Hematopoietic multipotent progenitor cell treated with erythropoietin and hydrocortisone succinate and interleukin-3 and kit ligand, for 6 days (in vitro differentiated cells): ENCODE measurements around the gene VPS9D1.

ENCODE experiments used
- DNase-seq: peaks from one replicate; pipeline ENCODE4 v3.0.0-alpha.2; 2015

Gene VPS9D1, protein sequence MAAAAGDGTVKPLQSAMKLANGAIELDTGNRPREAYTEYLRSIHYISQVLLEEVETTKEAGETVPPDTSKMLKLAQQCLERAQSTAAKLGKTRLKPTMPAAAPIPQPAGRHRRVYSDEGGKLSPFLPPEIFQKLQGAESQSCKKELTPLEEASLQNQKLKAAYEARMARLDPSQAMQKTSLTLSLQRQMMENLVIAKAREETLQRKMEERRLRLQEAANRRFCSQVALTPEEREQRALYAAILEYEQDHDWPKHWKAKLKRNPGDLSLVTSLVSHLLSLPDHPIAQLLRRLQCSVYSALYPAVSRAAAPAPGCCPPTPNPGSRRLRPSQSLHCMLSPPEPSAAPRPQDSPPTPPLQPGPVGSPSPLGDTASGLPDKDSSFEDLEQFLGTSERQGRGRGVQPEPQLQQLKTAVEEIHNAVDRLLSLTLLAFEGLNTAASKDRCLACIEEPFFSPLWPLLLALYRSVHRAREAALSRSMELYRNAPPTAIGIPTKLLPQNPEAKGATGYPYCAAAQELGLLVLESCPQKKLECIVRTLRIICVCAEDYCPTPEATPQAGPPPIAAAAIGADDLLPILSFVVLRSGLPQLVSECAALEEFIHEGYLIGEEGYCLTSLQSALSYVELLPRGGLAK

DNA sequence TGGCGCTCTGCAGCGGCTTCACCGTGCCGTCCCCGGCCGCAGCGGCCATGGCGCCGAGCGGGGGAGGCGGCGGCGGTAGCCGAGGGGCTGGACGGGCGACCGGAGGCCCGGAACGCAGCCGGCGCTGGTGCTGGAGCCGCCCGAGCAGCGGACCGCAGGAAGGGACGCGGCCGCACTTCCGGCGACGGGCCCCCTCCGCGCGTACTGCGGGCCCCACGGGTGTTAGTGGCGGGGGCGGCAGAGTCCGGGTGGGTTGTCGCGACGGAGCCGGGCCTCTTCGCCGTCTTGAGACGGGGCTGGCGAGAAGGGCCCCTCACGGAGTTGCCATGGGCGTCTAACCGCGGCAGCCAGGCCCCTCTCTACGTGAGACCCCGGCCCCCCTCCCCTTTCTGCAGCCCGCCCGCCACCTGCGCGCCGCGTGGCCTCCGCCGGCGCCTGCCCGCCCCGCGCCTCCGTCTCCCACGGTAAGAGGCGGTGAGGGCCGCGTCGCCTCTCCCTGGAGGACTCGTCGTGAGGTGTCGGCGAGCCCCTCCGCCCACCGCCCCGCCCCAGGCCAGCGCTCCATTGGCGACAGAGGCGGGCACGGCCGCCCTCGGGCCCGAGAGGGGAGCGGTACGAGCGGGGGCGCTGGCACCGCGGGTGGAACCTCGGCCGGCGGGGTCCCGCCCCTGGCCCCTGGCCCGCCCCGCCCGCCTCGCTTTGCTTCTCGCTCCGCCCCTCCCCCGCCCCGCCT is at the start of gene VPS9D1, which contains the start of gene ZNF276:
TSS of gene VPS9D1 (minus strand) at position 86 of the 733 bp plus-strand sequence. CDS start at position 49, 37 bp downstream.
TSS of gene ZNF276 (plus strand) at position 725 of the 733 bp plus-strand sequence. CDS start 104 bp downstream, outside the sequence.
- DNase-seq = peak; percentile 93

DNA sequence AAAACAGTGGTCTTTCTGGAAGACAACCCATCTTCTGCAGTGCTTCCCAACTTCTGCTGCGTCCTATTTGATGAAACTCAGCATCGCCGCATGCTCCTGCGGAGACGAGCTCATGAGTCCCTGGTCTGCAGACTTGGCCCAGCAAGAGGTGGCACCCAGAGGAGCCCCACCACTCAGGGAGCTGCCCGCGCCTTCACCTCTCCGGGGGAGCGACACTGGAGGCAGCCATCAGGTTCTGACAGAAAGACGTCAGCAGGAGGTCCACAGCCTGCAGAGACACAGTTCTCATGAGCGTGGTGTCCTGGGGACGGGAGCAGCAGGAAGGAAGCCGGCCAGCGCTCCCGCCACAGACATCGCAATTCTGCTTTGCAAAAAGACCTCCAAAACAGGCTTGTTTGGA is 49.7 kb upstream of the VPS9D1 start:
- DNase-seq = no peak

DNA sequence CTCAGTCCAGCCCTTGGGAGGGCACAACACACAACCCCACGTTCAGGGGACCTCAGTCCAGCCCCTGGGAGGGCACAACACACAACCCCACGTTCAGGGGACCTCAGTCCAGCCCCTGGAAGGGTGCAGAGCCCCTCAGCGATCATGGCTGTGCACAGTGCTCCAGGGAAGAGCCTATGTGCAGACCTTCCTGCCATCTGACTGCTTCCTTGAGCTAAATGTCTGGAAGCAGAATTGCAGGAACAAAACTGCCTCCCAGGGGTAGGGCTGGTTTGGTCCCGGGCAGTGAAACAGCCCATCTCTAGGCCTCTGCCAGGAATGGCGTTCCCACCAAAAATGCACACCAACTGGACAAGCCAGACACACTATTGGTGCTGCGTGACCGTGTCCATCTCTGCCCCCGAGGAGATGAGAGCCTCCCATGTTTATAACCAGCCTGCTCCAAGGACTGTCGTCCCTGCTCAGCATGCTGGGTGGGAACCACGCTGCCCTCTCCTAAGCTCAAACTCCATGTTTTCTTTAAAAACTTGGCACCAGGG is 44.7 kb upstream of the VPS9D1 start:
- no peak for DNase-seq

DNA sequence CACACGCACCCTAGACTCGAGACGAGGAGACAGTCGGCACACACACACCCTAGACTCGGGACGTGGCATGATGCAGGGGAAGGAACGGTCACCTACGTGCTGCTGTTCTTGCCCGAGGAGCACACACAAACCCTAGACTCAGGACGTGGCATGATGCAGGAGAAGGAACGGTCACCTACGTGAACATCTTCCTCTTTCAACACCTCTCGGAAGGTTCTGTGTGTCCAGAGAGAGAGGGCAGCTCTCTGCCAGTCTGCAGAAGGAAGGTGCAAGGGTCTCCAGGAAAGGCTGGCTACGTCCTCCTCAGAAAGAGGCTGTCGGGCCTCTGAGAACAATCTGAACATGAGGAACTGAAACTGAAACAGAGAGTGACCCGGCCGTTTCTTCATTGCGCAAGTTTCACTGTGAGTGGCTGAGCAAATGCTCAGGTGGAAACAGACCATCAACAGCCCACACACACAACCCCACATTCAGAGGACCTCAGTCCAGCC is 44.1 kb upstream of the VPS9D1 start:
- peak; percentile 81 for DNase-seq

DNA sequence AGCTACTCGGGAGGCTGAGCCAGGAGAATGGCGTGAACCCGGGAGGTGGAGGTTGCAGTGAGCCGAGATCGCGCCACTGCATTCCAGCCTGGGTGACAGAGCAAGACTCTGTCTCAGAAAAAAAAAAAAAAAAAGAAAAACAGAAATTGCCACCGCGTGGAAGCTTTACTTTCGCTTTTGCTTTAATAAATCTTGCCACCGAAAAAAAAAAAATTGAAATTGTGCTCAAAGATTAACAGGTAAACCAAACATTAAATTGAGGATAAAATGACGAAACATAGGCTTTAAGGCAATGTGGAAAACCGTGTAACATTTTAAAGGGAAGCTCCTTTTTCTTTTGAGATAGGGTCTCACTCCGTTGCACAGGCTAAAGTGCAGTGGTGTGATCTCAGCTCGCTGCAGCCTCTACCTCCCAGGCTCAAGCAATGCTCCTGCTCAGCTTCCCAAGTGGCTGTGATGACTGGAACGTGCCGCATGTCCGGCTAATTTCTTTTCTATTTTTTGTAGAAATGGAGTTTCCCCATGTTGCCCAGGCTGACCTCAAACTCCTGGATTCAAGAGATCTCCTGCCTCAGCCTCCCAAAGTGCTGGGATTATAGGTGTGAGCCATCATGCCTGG is 40.7 kb upstream of the VPS9D1 start:
- DNase-seq = peak; percentile 24

DNA sequence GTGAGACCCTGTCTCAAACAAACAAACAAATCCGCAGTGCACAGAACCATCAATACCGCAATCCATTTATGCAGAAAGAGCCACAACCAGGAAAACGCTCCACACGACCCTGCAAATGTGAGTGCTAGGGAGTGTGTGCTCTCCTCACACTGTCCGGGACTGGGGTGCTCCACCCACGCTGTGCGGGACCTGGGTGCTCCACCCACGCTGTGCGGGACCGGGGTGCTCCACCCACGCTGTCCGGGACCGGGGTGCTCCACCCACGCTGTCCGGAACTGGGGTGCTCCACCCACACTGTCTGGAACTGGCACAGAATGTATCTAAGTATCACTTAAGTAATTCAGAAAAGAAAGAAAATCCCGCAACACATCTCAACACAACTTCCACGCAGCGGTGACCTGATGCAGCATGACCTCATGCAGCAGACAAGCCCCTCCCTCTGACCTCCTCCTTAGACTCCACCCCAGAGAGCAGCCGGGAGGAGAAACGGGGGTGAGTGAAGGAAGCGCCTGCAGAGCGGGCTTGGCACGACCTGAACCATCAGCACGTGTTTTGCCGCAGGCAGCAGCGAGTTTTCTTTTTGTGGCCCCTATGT is 39.1 kb upstream of the VPS9D1 start:
- peak; percentile 32 for DNase-seq

DNA sequence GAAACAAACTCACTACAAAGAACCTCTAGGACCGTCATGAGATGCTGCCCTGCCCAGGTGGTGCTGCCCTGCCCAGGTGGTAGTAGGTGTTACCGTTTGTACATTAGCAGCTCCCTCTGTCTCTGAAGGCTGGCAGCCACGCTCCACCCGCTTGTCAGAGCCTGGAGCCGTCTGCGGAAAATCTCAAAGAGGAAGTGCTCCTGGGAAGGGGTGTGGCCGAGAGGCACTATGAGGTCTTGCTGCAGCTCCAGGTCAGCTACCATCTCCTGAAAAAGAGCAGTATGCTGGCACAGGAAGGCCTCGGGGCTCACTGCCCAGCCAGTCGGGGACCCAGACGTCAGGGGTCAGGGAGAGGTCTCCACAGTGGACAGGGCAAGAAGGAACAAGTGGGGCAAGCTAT is 28.9 kb upstream of the VPS9D1 start:
- DNase-seq = peak; percentile 63

DNA sequence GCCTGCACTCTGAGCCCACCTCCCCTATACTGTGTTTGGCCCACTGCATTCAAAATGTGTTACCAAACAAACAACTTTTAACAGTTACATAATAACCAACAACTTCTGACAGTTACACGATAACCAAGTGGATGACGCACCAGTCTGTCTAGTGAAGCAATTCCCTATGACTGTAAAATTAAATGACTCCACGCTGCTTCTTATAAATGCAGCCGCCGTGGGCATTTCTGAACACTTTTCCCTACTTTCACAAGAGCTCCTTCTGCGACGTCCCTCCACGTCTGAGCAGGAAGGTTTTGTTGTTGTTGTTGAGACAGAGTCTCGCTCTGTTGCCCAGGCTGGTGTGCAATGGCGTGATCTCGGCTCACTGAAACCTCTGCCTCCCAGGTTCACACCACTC is 28.2 kb upstream of the VPS9D1 start:
- DNase-seq = no peak

DNA sequence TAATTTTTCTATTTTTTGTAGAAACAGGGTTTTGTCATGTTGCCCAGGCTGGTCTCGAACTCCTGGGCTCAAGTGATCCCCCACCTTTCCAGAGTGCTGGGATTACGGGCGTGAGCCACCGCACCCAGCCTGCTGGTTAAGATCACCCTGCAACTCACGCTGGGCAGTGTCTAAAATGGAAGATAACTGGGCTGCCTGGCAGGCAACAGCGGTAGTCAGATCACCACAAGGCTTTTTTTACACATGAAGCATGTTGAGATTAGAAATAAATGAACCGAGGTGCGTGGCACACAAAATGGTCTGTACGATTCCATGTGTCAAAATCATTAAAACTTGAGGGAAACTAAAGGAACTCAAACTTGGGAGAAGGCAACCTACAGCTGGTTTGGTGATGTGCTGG is 27.4 kb upstream of the VPS9D1 start:
- peak; percentile 70 for DNase-seq

DNA sequence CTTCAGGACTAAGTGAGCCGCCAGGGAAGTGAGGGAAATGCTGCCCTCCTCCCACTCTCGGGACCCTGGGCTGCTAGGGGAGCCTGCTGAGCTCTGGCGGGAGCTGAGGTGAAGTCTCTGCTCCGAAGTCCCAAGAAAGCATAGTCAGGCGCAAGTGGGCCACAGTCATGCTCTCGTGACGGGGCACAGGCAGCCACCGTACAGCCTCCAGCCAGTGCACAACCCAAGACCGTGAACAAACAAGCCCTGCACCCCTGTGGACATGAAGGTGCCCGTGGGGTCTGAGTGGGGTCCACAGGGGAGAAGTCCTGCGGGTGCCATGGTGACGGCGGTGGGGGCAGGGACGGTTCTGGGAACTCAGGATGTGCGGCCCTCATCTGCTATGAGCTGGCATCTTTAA is 25.3 kb upstream of the VPS9D1 start:
- no peak for DNase-seq

DNA sequence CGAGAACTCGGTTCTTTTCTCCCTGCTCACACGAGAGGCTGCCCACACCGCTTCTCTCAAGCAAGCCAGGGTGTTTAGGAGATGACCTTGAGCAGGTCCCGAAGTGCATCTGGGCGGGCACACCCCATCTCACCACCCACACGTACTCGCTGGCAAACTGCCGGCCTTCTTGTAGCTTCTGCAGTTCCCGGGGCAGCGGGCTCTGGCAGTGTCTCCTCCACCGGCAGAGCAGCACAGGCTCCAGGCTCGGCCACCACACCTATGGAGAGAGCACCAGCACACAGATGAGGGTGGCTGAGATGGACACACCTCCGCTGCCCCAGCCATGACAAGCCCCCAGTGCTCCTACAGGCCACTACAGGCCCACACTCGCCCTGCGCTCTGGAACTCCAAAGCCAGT is 24.1 kb upstream of the VPS9D1 start:
- DNase-seq = no peak

DNA sequence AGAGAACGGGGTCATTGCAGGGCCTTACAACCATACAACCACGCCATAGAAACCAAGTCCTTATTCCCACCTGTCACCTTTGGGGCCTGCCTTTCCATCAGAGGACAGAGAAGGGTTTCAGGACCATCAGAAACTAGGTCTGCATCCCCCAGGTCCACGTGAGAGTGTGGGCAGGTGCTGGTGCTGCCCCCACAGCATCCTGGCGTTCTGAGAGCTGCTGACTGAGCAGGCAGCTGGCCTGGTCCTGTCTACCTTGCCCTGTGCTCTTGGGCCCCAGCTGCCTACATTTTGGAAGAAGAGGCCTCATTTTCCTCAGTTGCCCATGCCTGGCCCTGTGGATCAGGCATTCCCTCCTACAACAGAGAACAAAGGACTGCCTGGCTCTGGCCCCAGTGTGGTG is 22.2 kb upstream of the VPS9D1 start:
- no peak for DNase-seq

DNA sequence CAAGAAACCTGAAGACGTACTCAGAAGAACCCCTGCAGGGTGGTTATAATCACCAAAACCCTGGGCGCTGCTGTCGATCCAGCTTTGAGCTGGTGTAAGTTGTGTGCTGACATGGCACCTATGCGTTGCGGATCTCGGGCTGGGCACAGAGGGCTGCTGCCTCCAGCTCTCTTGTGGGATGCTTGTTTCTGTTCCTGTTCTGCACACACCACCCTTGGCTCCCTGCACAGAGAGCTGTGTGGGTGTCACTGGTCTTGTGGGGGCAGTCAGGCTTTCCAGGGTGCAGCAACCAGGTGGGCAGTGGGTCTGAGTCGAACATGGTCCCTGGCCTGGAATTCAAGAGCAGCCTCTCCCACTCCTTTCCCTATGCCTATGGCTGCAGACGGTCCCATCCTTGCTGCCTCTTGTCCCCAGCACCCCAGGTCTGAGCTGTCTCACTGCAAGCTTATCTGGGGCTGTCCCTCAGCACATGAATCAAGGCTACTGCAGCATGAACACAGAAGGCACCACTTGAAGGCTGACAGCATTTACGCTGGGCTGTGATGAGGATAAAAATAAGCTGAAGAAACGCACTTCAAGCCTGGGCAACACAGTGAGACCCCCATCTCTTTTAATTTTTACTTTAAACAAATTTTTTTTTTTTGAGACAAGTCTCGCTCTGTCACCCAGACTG is 20.8 kb upstream of the VPS9D1 start:
- no peak for DNase-seq

DNA sequence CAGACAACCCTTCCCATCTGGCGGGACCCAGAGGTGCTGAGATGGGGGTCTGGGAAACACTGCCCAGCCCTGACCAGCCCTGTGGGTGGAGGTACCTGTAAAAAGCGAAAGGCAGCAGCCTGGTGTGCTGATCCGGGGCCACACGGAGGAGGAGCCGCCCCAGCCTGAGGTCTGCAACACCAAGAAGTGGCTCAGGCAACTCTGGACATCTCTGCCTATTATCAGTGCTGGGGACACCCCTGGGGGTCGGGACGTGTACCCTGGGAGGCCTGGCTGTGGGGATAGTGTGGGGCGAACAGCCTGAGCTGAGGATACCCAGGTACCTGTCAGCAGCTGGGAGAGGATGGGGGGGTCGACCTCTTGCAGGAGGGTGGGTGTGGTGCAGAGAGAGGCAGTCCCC is 18.7 kb upstream of the VPS9D1 start:
- DNase-seq = no peak

DNA sequence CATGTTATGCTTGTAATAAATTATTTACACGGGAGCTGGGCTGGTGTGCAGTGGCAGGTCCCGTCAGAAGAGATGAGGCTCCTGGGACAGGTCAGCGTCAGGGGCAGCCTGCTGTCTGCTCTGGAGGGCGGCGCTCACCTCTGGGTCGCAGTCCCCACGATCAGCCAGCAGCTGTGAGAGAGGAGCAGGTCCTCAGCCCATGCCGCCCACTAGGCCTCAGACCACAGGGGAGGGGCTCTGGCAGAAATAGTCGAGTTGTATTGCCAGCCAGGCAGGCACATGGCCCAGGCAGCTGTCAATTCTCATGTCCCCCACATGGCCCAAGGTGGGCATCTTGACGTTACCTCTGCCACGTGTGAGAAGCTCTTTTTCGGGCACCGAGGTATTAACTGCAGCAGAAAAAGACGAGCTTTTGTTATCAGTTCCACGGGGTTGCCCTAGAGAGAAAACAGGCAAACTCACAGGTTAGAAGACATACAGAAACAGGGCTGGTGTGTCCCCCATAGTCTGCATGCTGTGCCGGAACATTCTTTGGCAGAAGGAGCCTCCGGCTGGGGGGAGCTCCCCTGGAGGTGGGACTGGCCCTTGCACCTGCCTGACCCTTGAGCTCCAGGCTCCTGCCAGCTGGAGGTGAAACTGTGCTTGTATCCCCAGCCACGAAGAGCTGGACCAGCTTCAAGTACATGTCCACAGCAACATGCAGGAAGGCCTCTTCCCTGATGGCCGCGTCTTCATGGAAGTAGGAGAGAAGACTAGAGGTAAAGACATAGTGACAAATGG is 18.0 kb upstream of the VPS9D1 start:
- no peak for DNase-seq

DNA sequence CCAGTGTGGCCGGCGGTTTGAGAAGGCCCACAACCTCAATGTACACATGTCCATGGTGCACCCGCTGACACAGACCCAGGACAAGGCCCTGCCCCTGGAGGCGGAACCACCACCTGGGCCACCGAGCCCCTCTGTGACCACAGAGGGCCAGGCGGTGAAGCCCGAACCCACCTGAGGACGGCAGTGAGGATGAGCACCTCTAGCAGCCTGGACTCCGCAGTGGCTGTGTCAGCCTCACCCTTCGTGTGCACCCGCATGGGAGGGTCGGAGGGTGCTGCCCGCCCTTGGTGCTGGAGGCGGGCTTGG is 17.3 kb upstream of the VPS9D1 start:
- no peak for DNase-seq

DNA sequence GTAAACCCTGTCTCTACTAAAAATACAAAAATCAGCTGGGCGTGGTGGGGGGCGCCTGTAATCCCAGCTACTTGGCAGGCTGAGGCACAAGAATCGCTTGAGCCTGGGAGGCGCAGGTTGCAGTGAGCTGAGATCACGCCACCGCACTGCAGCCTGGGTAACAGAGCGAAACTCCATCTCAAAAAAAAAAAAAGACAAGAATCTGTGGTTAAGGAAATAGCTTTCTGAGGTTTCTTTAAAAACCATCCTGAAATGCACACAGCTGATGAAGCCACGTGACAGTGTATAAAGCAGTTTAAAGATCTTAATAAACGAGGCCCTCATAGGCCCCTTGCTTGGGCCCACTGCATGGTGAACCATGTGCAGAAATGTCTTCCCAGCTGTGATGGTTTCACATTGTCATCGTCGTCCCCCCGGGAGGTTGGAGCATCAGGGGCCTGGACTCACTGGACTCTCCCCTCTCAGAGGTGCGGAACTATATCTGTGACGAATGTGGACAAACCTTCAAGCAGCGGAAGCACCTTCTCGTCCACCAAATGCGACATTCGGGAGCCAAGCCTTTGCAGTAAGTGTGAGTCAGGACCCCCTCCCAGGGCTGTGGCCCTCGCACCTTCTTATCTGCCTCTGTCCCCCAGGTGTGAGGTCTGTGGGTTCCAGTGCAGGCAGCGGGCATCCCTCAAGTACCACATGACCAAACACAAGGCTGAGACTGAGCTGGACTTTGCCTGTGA is 16.8 kb upstream of the VPS9D1 start:
- peak; percentile 37 for DNase-seq

DNA sequence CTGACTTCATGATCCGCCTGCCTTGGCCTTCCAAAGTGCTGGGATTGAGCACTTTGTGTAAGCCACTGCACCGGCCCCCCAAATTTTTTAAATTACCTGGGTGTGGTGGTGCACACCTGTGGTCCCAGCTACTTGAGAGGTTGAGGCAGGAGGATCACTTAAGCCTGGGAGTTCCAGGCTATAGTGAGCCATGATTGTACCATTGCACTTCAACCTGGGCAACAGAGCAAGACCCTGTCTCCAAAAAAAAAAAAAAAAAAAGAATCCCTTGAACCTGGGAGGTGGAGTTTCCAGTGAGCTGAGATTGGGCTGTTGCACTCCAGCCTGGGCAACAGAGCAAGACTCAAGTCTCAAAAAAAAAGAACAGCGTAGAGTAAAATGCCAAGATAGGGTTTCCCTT is 15.9 kb upstream of the VPS9D1 start:
- no peak for DNase-seq

DNA sequence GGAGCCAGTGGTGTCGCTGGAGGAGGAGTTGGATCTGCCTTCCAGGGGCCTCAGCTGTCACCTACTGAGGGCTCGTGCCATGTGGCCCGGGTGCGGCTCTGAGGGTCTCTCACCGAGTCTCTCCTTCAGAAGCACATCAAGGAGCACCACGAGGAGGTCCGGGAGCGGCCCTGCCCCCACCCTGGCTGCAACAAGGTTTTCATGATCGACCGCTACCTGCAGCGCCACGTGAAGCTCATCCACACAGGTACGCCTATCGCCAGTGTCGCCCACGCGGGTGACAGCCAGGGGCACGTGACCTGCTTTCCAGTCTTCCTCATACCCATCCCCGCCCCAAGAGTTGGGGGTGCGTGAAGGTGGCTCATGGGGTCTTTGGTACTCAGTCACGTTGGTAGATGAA is 13.1 kb upstream of the VPS9D1 start:
- no peak for DNase-seq

DNA sequence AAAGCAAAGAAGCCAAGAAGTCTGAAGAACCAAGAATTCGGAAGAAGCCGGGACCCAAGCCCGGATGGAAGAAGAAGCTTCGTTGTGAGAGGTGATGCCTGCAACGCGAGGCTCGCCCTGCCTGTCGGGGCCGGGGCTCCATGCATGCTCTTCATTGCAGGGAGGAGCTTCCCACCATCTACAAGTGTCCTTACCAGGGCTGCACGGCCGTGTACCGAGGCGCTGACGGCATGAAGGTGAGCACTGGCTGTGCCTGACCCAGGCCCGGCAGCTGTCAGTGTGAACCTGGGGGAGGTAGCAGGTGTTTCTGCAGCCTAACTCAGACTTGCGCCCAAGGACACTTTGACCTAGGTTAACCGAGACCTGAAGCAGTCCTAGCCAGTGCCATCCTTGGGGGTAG is 12.6 kb upstream of the VPS9D1 start:
- no peak for DNase-seq

DNA sequence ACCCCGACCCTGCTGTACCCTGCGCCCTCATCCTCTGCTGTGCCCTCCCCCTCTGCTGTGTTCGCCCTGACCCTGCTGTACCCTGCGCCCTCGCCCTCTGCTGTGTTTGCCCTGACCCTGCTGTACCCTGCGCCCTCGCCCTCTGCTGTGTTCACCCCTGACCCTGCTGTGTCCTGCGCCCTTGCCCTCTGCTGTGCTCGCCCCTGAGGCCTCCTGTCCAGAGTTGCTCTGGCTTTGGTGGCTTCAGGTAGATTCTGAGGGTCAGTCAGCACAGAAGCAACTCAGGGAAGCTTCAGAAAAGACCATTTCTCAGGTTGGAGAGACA is 12.2 kb upstream of the VPS9D1 start:
- no peak for DNase-seq
